Activated T-cell treated with anti-CD3 and anti-CD28 coated beads for 4 hours (primary cell): ENCODE data around the gene BAG5.

Source experiments
- DNase-seq: peaks from one replicate; pipeline ENCODE4 v3.0.0-alpha.2; 2020

Gene BAG5

GRCh38 chr14:103563226-103563620, 766 bp upstream of the BAG5 start:
- no peak for DNase-seq

- DNase-seq = no peak
These were observed 353 bp downstream of the BAG5 start for GRCh38 chr14:103562179-103562428.

- DNase-seq = no peak
These were observed 877 bp downstream of the BAG5 start for GRCh38 chr14:103561381-103562178.

GRCh38 chr14:103560691-103561090, 1.8 kb downstream of the BAG5 start:
- no peak for DNase-seq

- DNase-seq = no peak
These were observed 2.7 kb downstream of the BAG5 start for GRCh38 chr14:103559766-103560165.

GRCh38 chr14:103558071-103558882, 4.2 kb downstream of the BAG5 start:
- no peak for DNase-seq

GRCh38 chr14:103556946-103557758, 5.3 kb downstream of the BAG5 start:
- DNase-seq = no peak

GRCh38 chr14:103555559-103556337, 6.7 kb downstream of the BAG5 start:
- no peak for DNase-seq

- no peak for DNase-seq
These were observed 9.6 kb downstream of the BAG5 start for GRCh38 chr14:103552846-103553210.

GRCh38 chr14:103552011-103552845, 10.2 kb downstream of the BAG5 start:
- no peak for DNase-seq

- no peak for DNase-seq
These were observed 11.1 kb downstream of the BAG5 start for GRCh38 chr14:103551338-103551762.

- no peak for DNase-seq
These were observed 11.8 kb downstream of the BAG5 start for GRCh38 chr14:103550451-103551337.

GRCh38 chr14:103549361-103550311, 12.8 kb downstream of the BAG5 start:
- DNase-seq = no peak

- no peak for DNase-seq
These were observed 13.8 kb downstream of the BAG5 start for GRCh38 chr14:103548463-103549351.

GRCh38 chr14:103547941-103548462, 14.5 kb downstream of the BAG5 start:
- no peak for DNase-seq

GRCh38 chr14:103547455-103547940, 15.0 kb downstream of the BAG5 start:
- no peak for DNase-seq

GRCh38 chr14:103546652-103547454, 15.6 kb downstream of the BAG5 start:
- peak; percentile 73 for DNase-seq
